ENCODE data around the gene ILKAP. TPM values are rescaled to one million over a fixed set of nuclear protein-coding genes. Genes with fewer than 3 reads are reported as not detected.

Gene ILKAP
- total RNA-seq, 2 donors from 2014 or later, result 75.8 to 99.7 TPM

DNA sequence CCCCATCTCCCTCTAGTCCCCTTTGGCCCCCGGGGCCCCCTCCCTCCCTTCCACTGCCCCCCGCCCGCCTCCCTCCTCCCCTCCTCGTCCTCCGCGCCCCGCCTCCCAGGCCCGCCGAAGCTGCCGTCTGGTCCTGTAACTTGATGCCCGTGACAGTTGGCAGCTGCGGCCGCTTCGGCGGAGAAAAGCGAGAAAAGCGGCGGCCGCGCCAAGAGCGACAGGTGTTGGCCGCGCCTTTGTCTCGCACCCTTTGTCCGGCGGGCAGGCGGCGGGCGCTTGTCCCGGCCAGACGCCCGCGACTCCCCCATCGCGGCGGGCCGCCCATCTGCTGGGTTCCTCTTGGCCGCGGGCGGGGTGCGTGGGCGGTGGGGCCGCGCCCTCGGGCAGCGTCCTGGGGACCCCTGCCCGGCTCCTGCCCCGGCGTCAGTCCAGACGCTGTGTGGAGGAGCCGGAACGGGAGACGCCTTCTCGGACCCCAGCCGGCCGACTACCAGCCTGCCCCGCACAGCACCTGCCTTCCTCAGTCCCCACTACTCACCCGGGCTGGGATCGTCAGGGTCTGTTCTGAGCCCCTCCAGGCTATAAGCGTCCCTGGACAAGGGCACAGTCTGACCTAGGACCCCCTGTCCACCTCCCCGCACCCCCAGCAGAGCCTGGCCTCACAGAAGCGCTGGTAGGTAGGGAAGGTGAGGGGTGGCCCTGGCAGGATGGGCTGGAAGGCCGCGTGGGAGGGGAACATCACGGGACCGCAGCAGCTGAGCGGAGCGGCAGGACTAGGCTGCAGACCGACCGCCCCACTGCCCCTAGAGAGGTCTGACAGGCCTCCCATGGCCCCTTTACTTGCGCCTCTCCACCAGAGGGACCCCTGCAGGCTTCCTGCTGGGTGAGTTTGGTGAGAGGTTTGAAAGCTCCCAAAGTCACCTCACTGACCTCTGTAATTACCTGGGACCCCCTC, 37.5 kb upstream of the ILKAP start:
- Mint-ChIP-seq H3K36me3 (no peaks in the 10 kb centered on the region), H3K4me1 (ENCODE audit: low read depth in 2 of 2) (peaks cover 5 to 9% of the 10 kb centered on the region in 2 donors), H3K9me3 (no peaks in the 10 kb centered on the region), H3K27me3 (peaks cover 0 to 3% of the 10 kb centered on the region in 2 donors), H3K27ac (no peak overlapping the region), H3K4me3 (peak overlapping the region; percentile 46)
- no peak for ATAC-seq
- DNase-seq (ENCODE audit: low spot score), result no peak

DNA sequence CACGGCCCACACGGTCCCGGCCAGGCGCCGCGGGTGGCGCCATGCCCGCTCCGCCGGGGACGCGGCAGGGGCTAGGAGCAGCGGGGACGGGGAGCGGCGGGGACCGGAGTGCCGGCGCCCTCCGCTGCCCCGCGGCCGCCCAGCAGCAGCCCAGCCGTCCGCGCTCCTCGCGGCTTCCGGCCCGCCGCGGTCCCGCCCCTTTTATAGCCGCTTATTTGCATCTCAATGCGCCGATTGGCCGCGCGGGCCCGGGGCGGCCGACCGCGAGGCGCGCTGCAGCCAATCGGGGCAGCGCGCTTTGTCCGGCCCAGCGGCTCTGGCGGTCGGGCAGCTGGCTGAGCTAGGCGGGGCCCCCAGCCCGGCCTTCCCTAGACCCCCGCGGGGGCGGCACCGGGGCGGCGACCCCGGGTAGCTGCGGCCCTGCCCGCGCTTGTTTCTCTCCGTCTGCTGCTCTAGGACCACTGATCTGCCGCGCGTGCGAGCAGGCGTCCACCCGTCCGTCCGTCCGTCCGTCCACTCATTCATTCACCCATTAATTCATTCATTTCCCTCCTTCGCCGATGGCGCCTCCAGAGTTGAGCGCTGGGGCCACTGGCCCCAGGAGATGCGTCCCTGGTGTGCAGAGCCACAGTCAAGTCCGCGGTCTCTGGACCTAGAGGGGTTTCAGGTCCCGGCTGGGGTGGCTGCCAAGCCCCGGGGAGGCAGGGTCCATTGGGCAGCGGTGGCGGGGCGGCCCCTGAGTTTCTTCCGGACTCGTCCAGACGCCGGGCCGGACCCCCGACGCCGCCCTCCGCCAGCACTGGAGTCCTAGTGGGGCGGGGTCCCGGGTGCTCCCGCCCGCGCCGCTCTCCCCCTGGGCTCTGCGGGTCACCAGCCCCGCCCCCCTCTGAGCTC, 36.6 kb upstream of the ILKAP start, which contains the start of gene HES6:
Gene HES6, minus strand, starts transcription at position 176 of the 894 bp plus-strand sequence. Its CDS starts 133 bp downstream, at position 43.
- Mint-ChIP-seq H3K27ac (peak within 1 kb of the TSS; percentile 66 to 67), H3K36me3 (no peaks in the 10 kb centered on the region), H3K9me3 (no peaks in the 10 kb centered on the region), H3K4me1 (ENCODE audit: low read depth in 2 of 2) (peaks cover 5 to 16% of the 10 kb centered on the region in 2 donors), H3K4me3 (peak within 1 kb of the TSS; percentile 97), H3K27me3 (peaks cover 7 to 13% of the 10 kb centered on the region in 2 donors)
- peak; percentile 91 for DNase-seq (ENCODE audit: low spot score)
- peak; percentile 94 for ATAC-seq

DNA sequence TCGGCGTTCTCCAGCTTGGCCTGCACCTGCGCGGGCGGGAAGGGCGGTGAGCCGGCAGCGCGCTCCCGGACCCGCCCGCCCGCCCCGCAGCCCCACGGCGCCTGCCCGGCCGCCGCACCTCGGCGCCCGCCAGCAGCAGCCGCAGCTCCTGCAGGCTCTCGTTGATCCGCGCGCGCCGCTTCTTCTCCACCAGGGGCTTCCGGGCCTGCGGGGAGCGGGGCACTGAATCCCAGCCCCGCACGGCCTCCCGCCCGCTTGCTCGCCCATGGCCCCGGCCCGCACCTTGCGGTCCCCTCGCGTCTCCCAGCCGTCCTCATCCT, 36.0 kb upstream of the ILKAP start:
- no peaks in the 10 kb centered on the region for H3K9me3 Mint-ChIP-seq
- H3K4me3 Mint-ChIP-seq, result peak overlapping the region; percentile 97
- DNase-seq (ENCODE audit: low spot score) (no peak), ATAC-seq (no peak)
- H3K27ac Mint-ChIP-seq, result no peak overlapping the region
- H3K4me1 Mint-ChIP-seq (ENCODE audit: low read depth in 2 of 2), result peaks cover 5 to 18% of the 10 kb centered on the region in 2 donors
- peaks cover 8 to 14% of the 10 kb centered on the region in 2 donors for H3K27me3 Mint-ChIP-seq
- H3K36me3 Mint-ChIP-seq, result no peaks in the 10 kb centered on the region

DNA sequence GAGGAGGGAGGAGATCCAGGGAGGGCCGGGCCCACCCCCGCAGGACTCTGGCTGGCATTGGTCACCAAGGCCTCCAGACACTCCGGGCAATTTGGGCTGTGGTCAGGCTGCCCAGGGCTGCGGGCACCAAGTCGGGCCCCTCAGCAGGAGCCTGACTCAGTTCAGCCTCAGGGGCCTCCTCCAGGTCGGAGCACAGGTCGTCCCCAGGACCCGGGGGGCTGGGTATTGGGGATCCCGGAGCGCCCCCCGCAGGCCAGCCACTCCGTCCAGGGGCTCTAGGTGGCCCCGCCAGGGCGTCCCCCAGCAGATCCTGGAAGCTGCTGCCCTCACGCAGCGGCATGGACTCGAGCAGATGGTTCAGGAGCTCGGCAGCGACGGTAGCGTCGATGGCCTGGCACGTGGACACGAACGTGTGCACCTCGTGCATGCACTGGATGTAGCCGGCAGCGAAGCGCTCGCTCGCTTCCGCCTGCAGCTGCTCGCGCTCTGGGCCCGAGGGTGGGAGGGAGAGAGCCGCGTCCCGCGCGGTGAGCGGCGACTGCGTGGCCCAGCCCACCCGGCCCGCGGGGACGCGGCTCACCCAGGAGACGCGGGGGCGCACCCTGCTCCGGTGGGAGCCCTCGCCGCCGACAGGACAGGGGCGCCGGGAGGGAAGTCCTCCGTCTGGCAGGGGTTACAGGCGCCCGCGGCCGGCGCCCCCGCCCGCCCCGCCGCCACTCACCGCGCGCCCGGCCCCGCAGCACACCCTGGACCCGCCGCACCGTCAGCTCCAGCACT, 35.5 kb upstream of the ILKAP start:
- ATAC-seq (peak; percentile 30 to 47), DNase-seq (ENCODE audit: low spot score) (peak; percentile 69)
- Mint-ChIP-seq H3K4me1 (ENCODE audit: low read depth in 2 of 2) (peaks cover 5 to 18% of the 10 kb centered on the region in 2 donors), H3K27me3 (peaks cover 8 to 14% of the 10 kb centered on the region in 2 donors), H3K36me3 (no peaks in the 10 kb centered on the region), H3K9me3 (no peaks in the 10 kb centered on the region), H3K4me3 (no peak overlapping the region), H3K27ac (no peak overlapping the region)

DNA sequence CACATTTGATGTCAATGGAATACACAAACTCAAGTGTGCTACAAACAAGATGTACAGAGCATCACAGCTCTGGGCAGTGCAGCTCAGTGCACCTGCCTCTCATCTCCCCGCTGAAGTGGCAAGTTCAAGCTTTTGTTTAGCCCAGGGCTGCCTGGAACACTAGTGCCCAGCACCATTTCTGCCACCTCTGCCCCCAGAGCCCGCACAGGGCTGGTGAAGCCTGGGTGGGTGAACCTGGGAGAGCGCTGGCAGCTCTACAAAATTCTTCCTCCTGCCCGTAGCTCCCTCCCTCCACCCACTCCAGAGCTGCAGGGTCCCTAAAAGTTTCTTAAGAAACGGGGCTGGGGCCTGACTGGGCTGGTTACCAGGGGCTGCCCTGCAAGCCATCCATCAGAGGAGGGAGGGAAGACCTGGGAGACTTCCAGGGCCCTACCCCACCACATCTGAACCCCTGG, 34.8 kb upstream of the ILKAP start:
- peak overlapping the region; percentile 22 for H3K4me3 Mint-ChIP-seq
- no peaks in the 10 kb centered on the region for H3K9me3 Mint-ChIP-seq
- H3K27ac Mint-ChIP-seq, result no peak overlapping the region
- no peak for ATAC-seq
- H3K36me3 Mint-ChIP-seq, result no peaks in the 10 kb centered on the region
- DNase-seq (ENCODE audit: low spot score), result no peak
- H3K27me3 Mint-ChIP-seq, result peaks cover 8 to 14% of the 10 kb centered on the region in 2 donors
- H3K4me1 Mint-ChIP-seq (ENCODE audit: low read depth in 2 of 2), result peaks cover 5 to 24% of the 10 kb centered on the region in 2 donors

DNA sequence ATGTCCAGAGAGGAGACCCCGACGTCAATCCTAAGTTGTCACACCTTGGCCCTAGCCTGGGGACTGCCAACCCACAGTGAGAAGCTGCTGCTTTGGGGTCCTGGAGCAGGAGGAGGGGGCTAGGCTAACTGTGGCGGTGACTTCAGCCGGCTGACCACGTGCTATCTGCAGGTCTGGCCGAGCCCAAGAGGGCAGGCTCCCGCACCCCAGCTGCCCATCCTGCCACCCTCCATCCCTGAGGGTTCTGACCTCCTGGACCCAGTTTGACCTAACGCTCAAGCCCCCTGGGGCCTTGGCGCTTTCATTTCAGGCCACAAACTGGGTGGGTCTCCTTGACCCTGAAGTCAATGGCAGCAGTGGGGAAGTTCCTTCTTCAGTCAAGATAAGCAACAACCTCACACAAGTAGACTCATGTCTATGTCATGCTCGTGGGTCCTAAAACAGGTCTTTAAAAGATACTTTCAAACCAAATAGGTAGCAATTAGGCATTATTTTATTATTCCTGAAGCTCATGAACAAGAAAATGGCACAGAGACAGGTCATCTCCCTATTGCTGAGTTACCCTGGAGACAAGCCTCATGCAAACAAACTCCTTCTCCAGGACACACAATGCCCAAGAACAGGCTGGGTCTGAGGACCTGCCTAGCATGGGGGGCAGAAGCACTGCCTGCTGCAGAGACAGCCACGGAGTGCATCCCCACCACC, 34.1 kb upstream of the ILKAP start:
- peaks cover 8 to 14% of the 10 kb centered on the region in 2 donors for H3K27me3 Mint-ChIP-seq
- DNase-seq (ENCODE audit: low spot score) (no peak), ATAC-seq (no peak)
- no peaks in the 10 kb centered on the region for H3K36me3 Mint-ChIP-seq
- H3K27ac Mint-ChIP-seq, result no peak overlapping the region
- H3K4me3 Mint-ChIP-seq, result peak overlapping the region; percentile 22
- peaks cover 5 to 24% of the 10 kb centered on the region in 2 donors for H3K4me1 Mint-ChIP-seq (ENCODE audit: low read depth in 2 of 2)
- no peaks in the 10 kb centered on the region for H3K9me3 Mint-ChIP-seq

DNA sequence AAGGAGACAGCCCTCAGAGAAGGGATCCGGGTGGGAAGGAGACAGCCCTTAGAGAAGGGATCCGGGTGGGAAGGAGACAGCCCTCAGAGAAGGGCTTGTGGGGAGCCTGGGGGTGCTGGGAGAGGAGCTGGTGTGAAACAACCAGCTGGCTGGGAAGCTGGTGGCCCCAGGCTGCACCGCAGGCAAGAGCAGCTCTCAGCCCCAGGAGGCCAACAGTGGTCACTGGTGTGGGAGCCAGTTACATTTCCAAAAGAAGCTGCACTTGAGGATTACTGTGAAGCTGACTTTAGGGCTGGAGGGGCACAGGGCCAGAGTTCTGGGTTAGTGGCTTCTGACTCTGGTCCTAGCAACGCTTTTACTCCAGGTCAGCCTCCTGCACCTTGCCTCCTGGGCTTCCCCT, 33.1 kb upstream of the ILKAP start:
- Mint-ChIP-seq H3K4me3 (no peak overlapping the region), H3K27ac (no peak overlapping the region), H3K27me3 (peaks cover 8 to 14% of the 10 kb centered on the region in 2 donors), H3K9me3 (no peaks in the 10 kb centered on the region), H3K4me1 (ENCODE audit: low read depth in 2 of 2) (peaks cover 12 to 26% of the 10 kb centered on the region in 2 donors), H3K36me3 (no peaks in the 10 kb centered on the region)
- DNase-seq (ENCODE audit: low spot score), result no peak
- ATAC-seq, result no peak

DNA sequence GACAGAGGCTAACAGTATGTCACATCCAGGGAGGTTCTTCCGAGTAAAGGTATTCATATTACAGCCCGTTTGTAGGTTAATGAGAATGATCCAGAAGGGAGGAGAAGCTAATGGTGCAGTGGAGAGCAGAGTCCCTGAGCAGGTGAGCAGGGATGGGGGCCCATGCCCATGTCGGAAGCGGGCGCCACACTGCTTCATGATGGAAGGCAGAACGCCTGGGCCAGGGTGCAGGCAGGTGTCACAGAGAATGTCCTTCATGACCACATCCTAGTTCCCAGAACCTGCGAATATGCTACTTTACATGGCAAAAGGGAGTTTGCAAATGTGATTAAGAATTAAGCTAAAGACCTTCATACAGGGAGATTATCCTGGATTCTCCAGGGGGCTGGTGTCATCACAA, 32.4 kb upstream of the ILKAP start:
- Mint-ChIP-seq H3K9me3 (no peaks in the 10 kb centered on the region), H3K4me1 (ENCODE audit: low read depth in 2 of 2) (peaks cover 15 to 28% of the 10 kb centered on the region in 2 donors), H3K36me3 (no peaks in the 10 kb centered on the region), H3K27me3 (peaks cover 8 to 14% of the 10 kb centered on the region in 2 donors), H3K4me3 (peak overlapping the region; percentile 18), H3K27ac (no peak overlapping the region)
- no peak for ATAC-seq
- no peak for DNase-seq (ENCODE audit: low spot score)

DNA sequence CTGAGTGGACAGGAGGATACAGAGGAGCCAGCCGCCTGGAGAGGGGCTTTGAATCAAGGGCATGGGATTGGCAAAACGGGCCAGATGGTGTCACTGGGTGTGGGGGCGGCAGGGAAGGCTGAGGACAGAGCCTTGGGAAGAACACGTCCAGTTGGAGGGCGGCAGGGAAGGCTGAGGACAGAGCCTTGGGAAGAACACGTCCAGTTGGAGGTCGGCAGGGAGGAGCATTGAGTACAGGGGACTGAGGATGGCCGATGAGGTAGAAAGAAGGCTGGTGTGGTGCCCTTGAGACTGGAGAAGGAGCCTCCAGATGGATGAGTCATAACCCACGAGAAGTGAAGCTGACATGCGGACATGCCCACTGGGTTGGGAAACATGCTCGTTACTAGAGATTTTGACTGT, 31.8 kb upstream of the ILKAP start:
- no peaks in the 10 kb centered on the region for H3K9me3 Mint-ChIP-seq
- ATAC-seq (no peak), DNase-seq (ENCODE audit: low spot score) (no peak)
- H3K4me3 Mint-ChIP-seq, result peak overlapping the region; percentile 21
- peaks cover 8 to 14% of the 10 kb centered on the region in 2 donors for H3K27me3 Mint-ChIP-seq
- H3K4me1 Mint-ChIP-seq (ENCODE audit: low read depth in 2 of 2), result peaks cover 18 to 32% of the 10 kb centered on the region in 2 donors
- no peaks in the 10 kb centered on the region for H3K36me3 Mint-ChIP-seq
- no peak overlapping the region for H3K27ac Mint-ChIP-seq

DNA sequence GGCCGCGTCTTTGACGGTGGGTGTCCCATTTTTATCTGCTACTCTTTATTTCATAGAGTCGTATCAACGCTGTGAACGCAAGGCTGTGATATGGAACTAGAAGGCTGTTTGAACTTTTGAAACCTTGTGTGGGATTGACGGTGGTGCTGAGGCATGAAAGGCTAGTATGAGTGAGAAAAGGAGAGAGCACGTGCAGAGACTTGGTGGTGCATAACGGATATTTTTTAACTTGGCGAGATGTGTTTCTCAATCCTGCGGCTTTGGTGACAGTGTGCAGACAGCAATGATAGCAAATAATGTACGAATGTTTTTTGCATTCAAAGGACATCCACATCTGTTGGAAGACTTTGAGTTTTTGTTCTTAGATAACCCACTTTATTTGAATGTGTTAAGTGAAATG, 30.1 kb upstream of the ILKAP start:
- Mint-ChIP-seq H3K4me1 (ENCODE audit: low read depth in 2 of 2) (peaks cover 17 to 35% of the 10 kb centered on the region in 2 donors), H3K27me3 (peaks cover 8 to 14% of the 10 kb centered on the region in 2 donors), H3K4me3 (peak overlapping the region; percentile 34), H3K36me3 (no peaks in the 10 kb centered on the region), H3K9me3 (no peaks in the 10 kb centered on the region), H3K27ac (no peak overlapping the region)
- ATAC-seq (no peak), DNase-seq (ENCODE audit: low spot score) (no peak)

DNA sequence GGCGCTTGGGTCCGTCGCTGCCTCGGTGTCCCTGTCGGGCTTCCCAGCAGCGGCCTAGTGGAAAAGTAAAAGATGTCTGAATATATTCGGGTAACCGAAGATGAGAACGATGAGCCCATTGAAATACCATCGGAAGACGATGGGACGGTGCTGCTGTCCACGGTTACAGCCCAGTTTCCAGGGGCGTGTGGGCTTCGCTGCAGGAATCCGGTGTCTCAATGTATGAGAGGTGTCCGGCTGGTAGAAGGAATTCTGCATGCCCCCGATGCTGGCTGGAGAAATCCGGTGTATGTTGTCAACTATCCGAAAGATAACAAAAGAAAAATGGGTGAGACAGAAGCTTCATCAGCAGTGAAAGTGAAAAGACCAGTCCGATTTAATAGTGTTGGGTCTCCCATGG, 28.3 kb upstream of the ILKAP start:
- H3K27ac Mint-ChIP-seq, result peak overlapping the region; percentile 35 to 84
- ATAC-seq (no peak), DNase-seq (ENCODE audit: low spot score) (no peak)
- H3K4me1 Mint-ChIP-seq (ENCODE audit: low read depth in 2 of 2), result peaks cover 17 to 35% of the 10 kb centered on the region in 2 donors
- H3K27me3 Mint-ChIP-seq, result peaks cover 8 to 14% of the 10 kb centered on the region in 2 donors
- no peaks in the 10 kb centered on the region for H3K9me3 Mint-ChIP-seq
- no peaks in the 10 kb centered on the region for H3K36me3 Mint-ChIP-seq
- H3K4me3 Mint-ChIP-seq, result peak overlapping the region; percentile 78

DNA sequence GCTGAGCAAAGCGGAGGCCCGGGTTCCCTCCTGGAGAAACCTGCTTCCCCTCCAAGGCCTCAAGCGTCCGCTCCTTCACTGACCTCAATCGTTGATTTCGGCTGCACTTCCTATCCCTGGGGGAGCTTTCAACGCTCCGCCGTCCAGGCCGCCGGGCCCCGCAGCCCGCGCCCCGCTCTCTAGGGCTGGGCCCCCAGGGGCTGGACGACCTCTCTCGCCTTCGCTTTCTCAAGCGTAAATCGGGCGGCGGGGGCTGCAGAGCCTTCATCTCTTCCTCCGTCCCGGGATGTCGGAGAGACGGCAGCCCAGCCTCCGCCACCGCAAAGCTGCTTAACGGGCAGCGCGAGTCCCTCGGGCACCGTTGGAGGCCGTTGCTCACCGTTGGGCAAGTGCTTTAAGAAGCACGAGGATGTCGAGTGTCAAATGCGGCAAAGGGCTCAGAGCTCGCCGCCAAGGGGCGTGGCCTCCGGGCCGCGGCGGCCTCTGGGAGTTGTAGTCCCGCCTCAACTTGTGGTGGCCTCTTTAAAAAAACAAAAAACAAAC, 27.8 kb upstream of the ILKAP start:
- peak; percentile 90 to 91 for ATAC-seq
- no peaks in the 10 kb centered on the region for H3K36me3 Mint-ChIP-seq
- H3K27me3 Mint-ChIP-seq, result peaks cover 8 to 14% of the 10 kb centered on the region in 2 donors
- no peaks in the 10 kb centered on the region for H3K9me3 Mint-ChIP-seq
- H3K4me1 Mint-ChIP-seq (ENCODE audit: low read depth in 2 of 2), result peaks cover 17 to 35% of the 10 kb centered on the region in 2 donors
- peak; percentile 89 for DNase-seq (ENCODE audit: low spot score)
- H3K4me3 Mint-ChIP-seq, result peak overlapping the region; percentile 78
- H3K27ac Mint-ChIP-seq, result peak overlapping the region; percentile 35 to 84

All from natural killer cell treated with Interleukin-12 subunit alpha and Interleukin-12 subunit beta and Interleukin-15 and Interleukin-18, amount 100 ng/mL, for 72 hours (primary cell).